BLaER1 (cell line): Measurements from ENCODE around the gene EPB41L4B.

Source experiments
- H3K27ac ChIP-seq: shearing (Covaris generic); formaldehyde crosslinking; 2 replicates; pipeline ENCODE4 v1.8.1; 2022
- H3K27me3 ChIP-seq: shearing (Covaris generic); formaldehyde crosslinking; 2 replicates; pipeline ENCODE4 v1.8.1; 2022
- H3K36me3 ChIP-seq: shearing (Covaris generic); formaldehyde crosslinking; 2 replicates; pipeline ENCODE4 v1.8.1; 2022
- H3K4me1 ChIP-seq: shearing (Covaris generic); formaldehyde crosslinking; 2 replicates; pipeline ENCODE4 v1.8.1; 2022
- H3K4me2 ChIP-seq: shearing (Covaris generic); formaldehyde crosslinking; 2 replicates; pipeline ENCODE4 v1.8.1; 2022
- H3K4me3 ChIP-seq: shearing (Covaris generic); formaldehyde crosslinking; 2 replicates; pipeline ENCODE4 v1.8.1; 2022
- H3K9ac ChIP-seq: shearing (Covaris generic); formaldehyde crosslinking; 2 replicates; pipeline ENCODE4 v1.8.1; 2022
- H3K9me3 ChIP-seq: shearing (Covaris generic); formaldehyde crosslinking; 2 replicates; pipeline ENCODE4 v1.8.1; 2022
- H4K20me1 ChIP-seq: shearing (Covaris generic); formaldehyde crosslinking; 2 replicates; pipeline ENCODE4 v1.8.1; 2022
- Cebpa-rat ChIP-seq: shearing (Covaris generic); IDR thresholded peaks from 2 replicates; pipeline ENCODE4 v1.8.1; 2022

Gene EPB41L4B

GRCh38 chr9:109199676-109200075, 121.2 kb downstream of the EPB41L4B start:
- Histone ChIP-seq H4K20me1 (no peaks in the 10 kb centered on the region), H3K4me3 (no peak overlapping the region), H3K4me2 (no peak overlapping the region), H3K36me3 (no peaks in the 10 kb centered on the region), H3K9ac (no peak overlapping the region), H3K27ac (no peak overlapping the region), H3K27me3 (no peaks in the 10 kb centered on the region), H3K4me1 (no peaks in the 10 kb centered on the region), H3K9me3 (no peaks in the 10 kb centered on the region)
- TF ChIP-seq Cebpa-rat = no peak

GRCh38 chr9:109198736-109199382, 122.0 kb downstream of the EPB41L4B start:
- no peak for TF ChIP-seq Cebpa-rat

GRCh38 chr9:109193974-109194556, 126.8 kb downstream of the EPB41L4B start:
- H3K36me3 ChIP-seq = no peaks in the 10 kb centered on the region
- peaks cover 6% of the 10 kb centered on the region; the same call in 1 of the 2 replicates for H3K4me1 ChIP-seq
- H3K27ac ChIP-seq = no peak overlapping the region
- TF ChIP-seq Cebpa-rat = no peak
- no peaks in the 10 kb centered on the region for H3K27me3 ChIP-seq
- no peak overlapping the region for H3K4me3 ChIP-seq
- no peak overlapping the region for H3K9ac ChIP-seq
- no peaks in the 10 kb centered on the region for H3K9me3 ChIP-seq
- no peaks in the 10 kb centered on the region for H4K20me1 ChIP-seq
- H3K4me2 ChIP-seq = no peak overlapping the region

More at GRCh38 chr9:109198736-109199382, 122.0 kb downstream of the EPB41L4B start:
- Histone ChIP-seq H3K4me2 (no peak overlapping the region), H3K4me1 (no peaks in the 10 kb centered on the region), H3K27me3 (no peaks in the 10 kb centered on the region), H3K4me3 (no peak overlapping the region), H4K20me1 (no peaks in the 10 kb centered on the region), H3K9me3 (no peaks in the 10 kb centered on the region), H3K36me3 (no peaks in the 10 kb centered on the region), H3K27ac (no peak overlapping the region), H3K9ac (no peak overlapping the region)

GRCh38 chr9:109192732-109193361, 128.0 kb downstream of the EPB41L4B start:
- H3K9me3 ChIP-seq = no peaks in the 10 kb centered on the region
- no peak for TF ChIP-seq Cebpa-rat
- H3K27ac ChIP-seq = no peak overlapping the region

GRCh38 chr9:109191746-109192145, 129.1 kb downstream of the EPB41L4B start:
- no peak for TF ChIP-seq Cebpa-rat
- Histone ChIP-seq H4K20me1 (no peaks in the 10 kb centered on the region), H3K27ac (no peak overlapping the region), H3K4me3 (no peak overlapping the region), H3K27me3 (no peaks in the 10 kb centered on the region), H3K4me2 (no peak overlapping the region), H3K4me1 (peaks cover 12% of the 10 kb centered on the region), H3K36me3 (no peaks in the 10 kb centered on the region), H3K9me3 (no peaks in the 10 kb centered on the region), H3K9ac (no peak overlapping the region)

More at GRCh38 chr9:109192732-109193361, 128.0 kb downstream of the EPB41L4B start:
- peaks cover 6% of the 10 kb centered on the region; the same call in 1 of the 2 replicates for H3K4me1 ChIP-seq
- H3K4me3 ChIP-seq = no peak overlapping the region
- H3K9ac ChIP-seq = no peak overlapping the region
- H3K4me2 ChIP-seq = no peak overlapping the region
- no peaks in the 10 kb centered on the region for H3K27me3 ChIP-seq
- no peaks in the 10 kb centered on the region for H4K20me1 ChIP-seq
- no peaks in the 10 kb centered on the region for H3K36me3 ChIP-seq

- Histone ChIP-seq H4K20me1 (no peaks in the 10 kb centered on the region), H3K9me3 (no peaks in the 10 kb centered on the region), H3K4me1 (peaks cover 15% of the 10 kb centered on the region), H3K27ac (no peak overlapping the region), H3K27me3 (no peaks in the 10 kb centered on the region), H3K9ac (no peak overlapping the region), H3K36me3 (no peaks in the 10 kb centered on the region), H3K4me2 (0 out of 2 replicates have a peak overlapping the region, but pooled peaks have one; percentile 9), H3K4me3 (no peak overlapping the region)
- TF ChIP-seq Cebpa-rat = no peak
Observed at GRCh38 chr9:109190151-109190550, 130.7 kb downstream of the EPB41L4B start.

GRCh38 chr9:109186857-109187520, 133.9 kb downstream of the EPB41L4B start:
- Histone ChIP-seq H4K20me1 (no peaks in the 10 kb centered on the region), H3K4me1 (peaks cover 15% of the 10 kb centered on the region), H3K9ac (no peak overlapping the region), H3K4me2 (peak overlapping the region; percentile 28), H3K27ac (no peak overlapping the region), H3K9me3 (no peaks in the 10 kb centered on the region), H3K27me3 (no peaks in the 10 kb centered on the region), H3K4me3 (no peak overlapping the region), H3K36me3 (no peaks in the 10 kb centered on the region)
- no peak for TF ChIP-seq Cebpa-rat

GRCh38 chr9:109182940-109183798, 137.7 kb downstream of the EPB41L4B start:
- Histone ChIP-seq H3K27ac (no peak overlapping the region), H3K4me1 (peaks cover 9% of the 10 kb centered on the region), H3K4me3 (no peak overlapping the region), H3K27me3 (no peaks in the 10 kb centered on the region), H3K36me3 (no peaks in the 10 kb centered on the region), H3K9me3 (no peaks in the 10 kb centered on the region), H3K4me2 (no peak overlapping the region), H4K20me1 (no peaks in the 10 kb centered on the region), H3K9ac (no peak overlapping the region)
- no peak for TF ChIP-seq Cebpa-rat

GRCh38 chr9:109182550-109182939, 138.3 kb downstream of the EPB41L4B start:
- Histone ChIP-seq H3K9ac (no peak overlapping the region), H4K20me1 (no peaks in the 10 kb centered on the region), H3K9me3 (no peaks in the 10 kb centered on the region), H3K4me1 (peaks cover 9% of the 10 kb centered on the region), H3K27ac (no peak overlapping the region), H3K4me2 (no peak overlapping the region), H3K4me3 (no peak overlapping the region), H3K27me3 (no peaks in the 10 kb centered on the region), H3K36me3 (no peaks in the 10 kb centered on the region)
- TF ChIP-seq Cebpa-rat = no peak
